Amygdala (tissue), 56 donors: ENCODE results near the gene RBPMS2.
"Not testable (repeated sequence)": the region's sequence is repeated elsewhere in the genome, so short reads cannot be mapped to it uniquely, and the experiment has no call there.

Experiments used
- DNase-seq, 56 donors: peaks; one replicate each; lab custom pipeline; 2025; lab: John Stamatoyannopoulos, UW

The RBPMS2 gene

DNA sequence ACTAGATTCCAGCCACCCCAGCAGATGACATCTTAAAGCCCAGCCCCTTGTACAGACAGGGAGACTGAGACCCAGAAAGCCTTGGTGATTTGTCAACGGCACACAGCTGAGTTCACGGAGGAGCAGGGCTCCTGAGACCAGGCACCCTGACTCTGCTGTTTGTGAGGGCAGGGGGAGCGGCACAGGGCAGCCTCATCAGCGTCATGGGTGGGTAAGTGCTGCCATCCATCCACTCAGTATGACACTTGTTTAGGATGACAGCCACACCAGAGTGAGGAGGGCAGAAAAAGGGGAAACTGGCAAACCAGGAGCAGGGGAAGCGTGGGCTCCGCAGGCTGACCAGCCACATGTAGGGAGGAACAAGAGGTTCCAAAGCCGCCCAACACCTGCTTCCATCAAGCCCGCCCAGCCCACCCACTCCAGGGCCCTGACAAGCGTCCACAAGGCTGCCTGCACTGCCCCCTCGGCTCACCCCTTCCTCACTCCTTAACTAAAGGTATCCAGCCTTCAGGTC, 19.9 kb downstream of the RBPMS2 start:
- DNase-seq = no peak

DNA sequence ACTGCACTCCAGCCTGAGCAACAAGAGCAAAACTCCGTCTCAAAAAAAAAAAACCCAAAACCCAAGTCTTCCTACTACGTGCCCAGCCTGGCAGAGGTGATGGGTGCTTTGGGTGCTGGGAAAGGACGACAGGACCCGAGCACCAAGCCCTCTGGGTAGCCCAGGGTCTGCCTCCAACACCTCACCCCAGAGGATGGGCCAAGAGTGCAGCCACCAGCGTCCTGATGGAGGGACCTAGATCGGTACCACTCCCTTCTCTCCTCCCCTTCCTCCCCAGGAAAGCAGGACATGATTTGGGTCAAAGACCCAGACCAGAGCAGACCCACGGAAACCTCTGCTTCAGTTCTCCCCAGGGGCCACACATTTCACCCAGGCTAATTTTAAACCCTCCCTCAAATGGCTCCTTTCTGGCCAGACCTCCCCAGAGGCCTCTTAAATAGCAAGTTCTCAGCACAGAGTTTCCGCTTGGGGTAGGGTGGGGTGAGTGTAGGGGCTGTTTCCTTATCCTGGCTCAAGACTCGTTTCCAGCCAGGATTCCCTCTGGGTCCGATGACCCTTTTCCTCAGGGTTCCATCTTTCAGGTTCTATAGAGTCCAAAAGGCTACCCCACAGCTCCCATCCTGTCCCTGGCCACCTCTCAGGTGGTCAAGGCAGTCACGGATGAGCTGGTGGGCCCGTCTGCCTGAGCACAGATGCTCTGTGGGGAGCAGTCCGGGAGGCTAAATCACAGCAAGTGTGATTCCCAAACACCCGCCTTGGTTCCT, 20.5 kb downstream of the RBPMS2 start:
- no peak for DNase-seq

DNA sequence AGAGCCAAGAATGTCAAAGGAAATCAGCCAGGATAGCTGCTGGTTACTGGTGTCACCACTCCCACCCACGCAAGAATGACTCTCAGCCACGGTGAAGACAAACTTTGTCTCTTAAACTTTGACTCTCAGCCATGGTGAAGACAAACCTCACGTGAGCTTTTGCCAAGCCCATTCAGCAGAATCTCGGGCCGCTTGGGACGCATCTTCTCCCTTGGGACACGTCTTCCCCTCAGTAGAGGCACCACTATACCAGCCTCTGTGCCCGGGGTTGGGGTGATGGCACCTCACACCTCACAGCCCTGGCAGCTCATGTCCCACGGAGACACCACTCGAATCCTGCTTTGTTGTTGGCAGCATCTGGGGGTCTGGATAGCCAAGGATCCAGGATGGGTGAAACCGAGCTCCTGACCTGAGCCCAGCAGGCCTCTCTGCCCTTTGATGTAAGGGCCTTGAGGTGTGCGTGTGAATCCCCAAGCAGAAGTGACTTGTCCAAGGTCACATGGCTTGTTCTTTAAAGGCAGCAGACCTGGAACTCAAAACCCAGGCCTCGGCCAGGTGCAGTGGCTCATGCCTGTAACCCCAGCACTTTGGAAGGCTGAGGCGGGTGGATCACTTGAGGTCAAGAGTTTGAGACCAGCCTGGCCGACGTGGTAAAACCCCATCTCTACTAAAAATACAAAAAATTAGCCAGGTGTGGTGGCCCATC, 21.8 kb downstream of the RBPMS2 start:
- DNase-seq = no peak

DNA sequence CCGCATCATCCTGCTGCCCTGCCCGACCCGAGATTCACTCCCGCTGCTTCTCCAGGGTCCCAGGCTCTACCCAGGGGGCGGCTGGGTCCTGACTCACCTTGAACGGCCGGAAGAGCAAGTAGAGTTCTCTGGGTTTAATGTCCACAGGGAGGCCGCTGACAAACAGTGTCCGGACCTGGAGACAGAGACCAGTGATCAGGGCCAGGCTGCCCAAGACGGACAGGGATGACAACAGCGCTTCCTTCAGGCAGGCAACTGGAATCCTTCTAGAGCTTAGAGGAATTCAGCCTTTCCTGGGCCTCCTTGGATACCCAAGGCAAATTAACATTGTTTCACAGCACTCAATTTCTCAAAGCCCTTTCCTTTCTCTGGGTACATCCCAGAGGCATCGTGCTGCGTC, 23.9 kb downstream of the RBPMS2 start:
- DNase-seq = no peak

GRCh38 chr15:64749999-64750657, 25.3 kb downstream of the RBPMS2 start:
- no peak for DNase-seq

GRCh38 chr15:64749167-64749566, 26.2 kb downstream of the RBPMS2 start:
- no peak for DNase-seq

DNA sequence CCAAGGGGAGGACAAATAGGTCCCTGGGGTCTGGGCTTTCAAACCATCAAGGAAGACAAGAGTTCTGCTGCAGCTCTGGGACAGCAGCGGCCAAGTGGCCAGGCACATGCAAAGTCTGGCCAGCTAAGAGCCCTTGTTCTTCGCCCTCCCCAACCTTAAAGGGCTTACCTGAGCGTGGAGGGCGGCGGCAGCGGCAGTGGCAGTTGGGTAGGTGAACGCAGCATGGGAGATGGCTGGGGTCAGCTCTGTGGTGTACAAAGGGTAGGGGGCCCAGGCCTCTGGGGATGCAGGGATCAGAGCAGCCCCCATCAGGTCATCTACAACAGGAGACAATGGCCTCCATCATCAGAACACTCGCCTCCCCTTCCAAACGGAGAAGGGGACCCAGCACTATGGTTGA, 27.1 kb downstream of the RBPMS2 start:
- no peak for DNase-seq

GRCh38 chr15:64747578-64747977, 27.8 kb downstream of the RBPMS2 start:
- no peak for DNase-seq

GRCh38 chr15:64746921-64747320, 28.5 kb downstream of the RBPMS2 start:
- DNase-seq = no peak

GRCh38 chr15:64746356-64746755, 29.0 kb downstream of the RBPMS2 start:
- no peak for DNase-seq

DNA sequence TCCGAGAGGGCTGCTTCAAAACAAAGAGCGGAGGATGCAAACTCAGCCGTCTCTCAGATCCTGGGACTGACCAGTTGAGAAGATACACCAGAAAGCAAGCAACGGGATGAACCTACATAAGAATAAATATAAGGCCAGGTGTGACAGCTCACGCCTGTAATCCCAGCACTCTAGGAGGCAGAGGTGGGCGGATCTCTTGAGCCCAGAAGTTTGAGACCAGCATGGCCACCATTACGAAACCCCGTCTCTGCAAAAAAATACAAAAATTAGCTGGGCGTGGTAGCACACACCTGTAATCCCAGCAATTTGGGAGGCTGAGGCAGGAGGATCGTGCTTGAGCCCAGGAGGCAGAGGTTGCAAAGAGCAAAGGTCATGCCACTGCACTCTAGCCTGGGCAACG, 31.7 kb downstream of the RBPMS2 start:
- DNase-seq = no peak

GRCh38 chr15:64742921-64743320, 32.5 kb downstream of the RBPMS2 start:
- DNase-seq = no peak

DNA sequence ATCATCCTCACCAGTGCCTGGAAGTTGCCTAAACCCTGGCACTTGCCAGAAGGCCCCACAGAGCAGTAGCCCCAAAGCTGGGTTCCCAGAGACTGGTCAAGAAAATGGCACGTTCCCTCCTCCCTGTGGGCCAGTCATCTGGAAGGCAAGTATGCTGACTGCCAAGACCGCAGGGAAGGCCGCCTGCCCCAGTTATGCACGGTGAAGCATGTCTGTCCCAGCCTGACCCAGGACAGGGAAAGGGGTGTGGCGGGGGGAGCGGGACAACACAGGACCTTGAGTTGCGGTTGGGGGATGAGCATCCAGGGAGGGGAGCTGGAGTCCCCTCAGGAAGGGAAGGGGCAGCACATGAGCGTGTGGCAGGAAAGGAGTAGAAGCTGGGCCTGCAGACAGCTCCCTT, 33.0 kb downstream of the RBPMS2 start:
- no peak for DNase-seq

DNA sequence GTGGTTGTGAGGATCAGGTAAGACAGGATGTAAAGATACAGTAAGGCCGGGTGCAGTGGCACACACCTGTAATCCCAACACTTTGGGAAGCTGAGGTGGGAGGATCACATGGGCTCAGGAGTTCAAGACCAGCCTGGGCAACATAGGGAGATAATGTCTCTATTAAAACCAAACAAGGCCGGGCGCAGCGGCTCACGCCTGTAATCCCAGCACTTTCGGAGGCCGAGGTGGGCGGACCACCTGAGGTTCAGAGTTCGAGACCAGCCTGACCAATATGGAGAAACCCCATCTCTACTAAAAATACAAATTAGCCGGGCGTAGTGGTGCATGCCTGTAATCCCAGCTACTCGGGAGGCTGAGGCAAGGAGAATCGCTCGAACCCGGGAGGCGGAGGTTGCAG, 33.7 kb downstream of the RBPMS2 start:
- DNase-seq = not testable (repeated sequence)

DNA sequence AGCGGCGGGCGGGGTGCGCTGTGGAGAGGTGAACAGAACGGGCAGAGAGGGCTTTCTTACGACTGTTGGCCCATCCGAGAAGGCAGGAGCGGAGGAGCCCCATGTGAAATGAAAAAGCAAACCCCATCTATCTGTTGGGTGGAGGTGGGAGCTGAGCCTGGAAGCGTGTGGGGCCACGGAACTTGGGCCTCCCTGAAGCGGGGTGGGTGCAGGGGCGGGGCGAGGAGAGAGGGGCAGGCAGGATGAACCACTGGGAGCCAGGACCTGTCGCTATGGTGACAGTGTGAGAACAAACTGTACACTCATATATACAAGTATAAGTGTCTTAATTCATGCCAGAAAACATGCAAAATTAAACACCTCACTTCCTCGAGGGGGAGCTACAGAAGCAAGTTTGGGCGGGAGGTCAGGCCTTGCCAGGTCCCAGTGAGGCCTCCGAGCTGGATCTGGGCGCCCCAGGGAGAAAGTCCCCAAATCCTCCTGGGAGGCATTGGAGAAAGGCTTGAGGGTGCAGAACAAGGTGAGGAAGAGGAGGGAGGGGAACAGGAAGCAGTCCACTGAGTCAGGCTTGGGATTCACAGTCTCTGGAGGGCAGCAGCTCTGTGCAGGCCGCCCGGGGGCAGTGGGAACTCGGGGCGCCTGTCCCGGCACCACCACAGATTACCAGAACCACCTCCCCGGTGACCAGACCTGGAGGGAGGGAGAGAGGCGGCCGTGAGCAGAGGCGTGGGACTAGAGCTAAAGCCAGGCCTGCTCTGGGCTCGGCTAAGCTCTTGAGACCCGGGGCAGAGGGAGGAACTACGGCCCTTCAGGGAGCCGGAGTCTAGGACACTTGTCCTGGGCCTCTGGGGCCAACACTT, 34.8 kb downstream of the RBPMS2 start:
- DNase-seq = peak in 5 of 56 donors; percentile 5 to 13 (median 12)

DNA sequence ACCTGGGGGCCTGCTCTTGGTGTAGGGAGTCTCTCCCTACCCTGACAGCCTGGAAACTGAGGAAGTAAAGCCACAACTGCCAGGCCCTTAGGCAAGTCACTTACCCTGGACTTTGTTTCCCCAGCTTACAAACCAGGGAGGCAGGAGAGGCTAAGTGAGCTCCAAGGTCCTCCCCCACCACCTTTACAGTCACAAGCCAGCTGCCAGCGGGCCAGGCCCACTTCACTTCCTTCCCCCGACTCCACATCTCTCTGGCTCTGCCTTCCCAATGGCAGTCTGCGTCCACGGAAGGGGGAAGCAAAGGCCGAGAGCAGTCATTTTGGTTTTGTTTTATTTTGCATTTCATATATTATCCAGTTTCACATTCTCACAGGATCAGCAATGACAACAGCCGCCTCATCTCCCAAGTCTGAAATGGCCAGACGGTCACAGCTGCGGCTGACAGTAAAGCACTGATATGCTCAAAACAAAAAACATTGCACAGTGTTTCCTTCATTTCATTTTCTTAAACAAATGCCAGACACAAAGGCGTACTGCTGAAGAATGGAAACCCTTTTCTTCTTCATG, 35.7 kb downstream of the RBPMS2 start:
- DNase-seq = no peak

- no peak for DNase-seq
Measured at GRCh38 chr15:64739156-64739555, 36.2 kb downstream of the RBPMS2 start.

GRCh38 chr15:64738226-64739095, 36.9 kb downstream of the RBPMS2 start:
- no peak for DNase-seq
